ENCODE data around the gene MMAB.

MMAB gene

GRCh38 chr12:109559200-109559505 lies 14.2 kb downstream of the MMAB start:
- DNase-seq (ENCODE audit: low read depth), result no peak

- DNase-seq (ENCODE audit: low read depth), result no peak
These were observed 14.7 kb downstream of the MMAB start for GRCh38 chr12:109558374-109559199.

- no peak for DNase-seq (ENCODE audit: low read depth)
These were observed 15.5 kb downstream of the MMAB start for GRCh38 chr12:109557805-109558204.

GRCh38 chr12:109557200-109557599 lies 16.1 kb downstream of the MMAB start:
- no peak for DNase-seq (ENCODE audit: low read depth)

- no peak for DNase-seq (ENCODE audit: low read depth)
These were observed 17.6 kb downstream of the MMAB start for GRCh38 chr12:109555431-109556315.

GRCh38 chr12:109554761-109555160 lies 18.5 kb downstream of the MMAB start:
- DNase-seq (ENCODE audit: low read depth), result no peak

- DNase-seq (ENCODE audit: low read depth), result no peak
These were observed 19.3 kb downstream of the MMAB start for GRCh38 chr12:109553906-109554500.

GRCh38 chr12:109553483-109553882 lies 19.8 kb downstream of the MMAB start:
- no peak for DNase-seq (ENCODE audit: low read depth)

GRCh38 chr12:109552971-109553370 lies 20.3 kb downstream of the MMAB start:
- no peak for DNase-seq (ENCODE audit: low read depth)

GRCh38 chr12:109551108-109551507 lies 22.2 kb downstream of the MMAB start:
- no peak for DNase-seq (ENCODE audit: low read depth)

- DNase-seq (ENCODE audit: low read depth), result no peak
These were observed 23.0 kb downstream of the MMAB start for GRCh38 chr12:109550281-109550680.

- no peak for DNase-seq (ENCODE audit: low read depth)
These were observed 23.6 kb downstream of the MMAB start for GRCh38 chr12:109549613-109550270.

- DNase-seq (ENCODE audit: low read depth), result no peak
These were observed 25.0 kb downstream of the MMAB start for GRCh38 chr12:109548258-109548657.

GRCh38 chr12:109547286-109547685 lies 26.0 kb downstream of the MMAB start:
- DNase-seq (ENCODE audit: low read depth), result no peak

- DNase-seq (ENCODE audit: low read depth), result no peak
These were observed 27.5 kb downstream of the MMAB start for GRCh38 chr12:109545826-109546225.

- DNase-seq (ENCODE audit: low read depth), result no peak
These were observed 28.3 kb downstream of the MMAB start for GRCh38 chr12:109544955-109545531.

GRCh38 chr12:109542876-109543275 lies 30.4 kb downstream of the MMAB start:
- DNase-seq (ENCODE audit: low read depth), result no peak

- no peak for DNase-seq (ENCODE audit: low read depth)
These were observed 31.3 kb downstream of the MMAB start for GRCh38 chr12:109542014-109542413.

GRCh38 chr12:109541413-109541726 lies 31.9 kb downstream of the MMAB start:
- DNase-seq (ENCODE audit: low read depth), result no peak

- no peak for DNase-seq (ENCODE audit: low read depth)
These were observed 32.5 kb downstream of the MMAB start for GRCh38 chr12:109540526-109541412.

GRCh38 chr12:109539508-109539907 lies 33.8 kb downstream of the MMAB start:
- DNase-seq (ENCODE audit: low read depth), result no peak
